Measurements from ENCODE around the gene ESAM.

GRCh38 chr11:124745270-124745834 lies 16.7 kb downstream of the ESAM start:
- TF ChIP-seq CTCF (IDR thresholded peaks at IDR 0.05; ENCODE audit: low read length) (no peak), EZH2 (optimal IDR thresholded peaks at IDR 0.05; ENCODE audit: low read depth, low read length) (no peak), EZH2phosphoT487 (IDR thresholded peaks at IDR 0.05; ENCODE audit: low read length) (no peak)

Measured in MM.1S (cell line).